Measurements from ENCODE around the gene ORM1. TPM values are rescaled to one million over a fixed set of nuclear protein-coding genes. Genes with fewer than 3 reads are reported as not detected.
"Not testable (repeated sequence)": the region's sequence is repeated elsewhere in the genome, so short reads cannot be mapped to it uniquely, and the experiment has no call there.

The ORM1 gene
- total and polyA plus RNA-seq, 4 donors = 22.4 to 1,249 (median 184) TPM

GRCh38 chr9:114329625-114330022, 6.7 kb downstream of the ORM1 start, which contains the start of gene ORM2:
Gene ORM2 (plus strand): TSS chr9:114329869. CDS start chr9:114329905, 36 bp downstream.
- DNase-seq; H3K36me3 ChIP-seq (ENCODE audit: control insufficient read depth in 4 of 4, insufficient read depth in 4 of 4, low read length in 4 of 4); H3K4me1 ChIP-seq (ENCODE audit: control insufficient read depth in 5 of 5, insufficient read depth in 5 of 5, low read length in 5 of 5); H3K9ac ChIP-seq (ENCODE audit: insufficient read depth in 1 of 2, low read length in 2 of 2); H3K4me3 ChIP-seq; H3K9me3 ChIP-seq (ENCODE audit: control insufficient read depth in 4 of 4, insufficient read depth in 3 of 4, low read length in 3 of 4); H3K27me3 ChIP-seq (ENCODE audit: control insufficient read depth in 3 of 3, insufficient read depth in 3 of 3, low read length in 2 of 3): not testable (repeated sequence)
- WGBS, 2 donors = 83% methylated on average over 2 of the region's 10 CpGs; no CpG with 5 or more reads in 1 of the 2 donors
- H3K27ac ChIP-seq (ENCODE audit: low read depth in 1 of 2, low read length in 1 of 2) = peak within 1 kb of the TSS in 1 of 2 donors; percentile 47
- ATAC-seq (ENCODE audit: insufficient read depth, low FRiP score) = peak; percentile 58

- Histone ChIP-seq H3K4me1 (ENCODE audit: control insufficient read depth in 5 of 5, insufficient read depth in 5 of 5, low read length in 5 of 5) (peaks cover 0 to 5% (median 1%) of the 10 kb centered on the region in 5 donors), H3K27ac (ENCODE audit: low read depth in 1 of 2, low read length in 1 of 2) (no peak overlapping the region), H3K27me3 (ENCODE audit: control insufficient read depth in 3 of 3, insufficient read depth in 3 of 3, low read length in 2 of 3) (no peaks in the 10 kb centered on the region), H3K4me3 (no peak overlapping the region), H3K9ac (ENCODE audit: insufficient read depth in 1 of 2, low read length in 2 of 2) (no peak overlapping the region), H3K9me3 (ENCODE audit: control insufficient read depth in 4 of 4, insufficient read depth in 3 of 4, low read length in 3 of 4) (no peaks in the 10 kb centered on the region), H3K36me3 (ENCODE audit: control insufficient read depth in 4 of 4, insufficient read depth in 4 of 4, low read length in 4 of 4) (peaks cover 0 to 9% (median 6%) of the 10 kb centered on the region in 4 donors)
- ATAC-seq (ENCODE audit: insufficient read depth, low FRiP score) (no peak), DNase-seq (no peak)
- WGBS, 2 donors = 67 to 81% methylated on average over 10 of the region's 10 CpGs
- no peak for TF ChIP-seq CTCF (IDR thresholded peaks at IDR 0.05; ENCODE audit: control extremely low read depth, extremely low read depth)
Measured at GRCh38 chr9:114330636-114331035, 7.7 kb downstream of the ORM1 start.

GRCh38 chr9:114331229-114332195, 8.6 kb downstream of the ORM1 start:
- 70 to 75% methylated on average over 15 of the region's 19 CpGs for WGBS, 2 donors
- peaks cover 0 to 14% (median 7%) of the 10 kb centered on the region in 4 donors for H3K36me3 ChIP-seq (ENCODE audit: control insufficient read depth in 4 of 4, insufficient read depth in 4 of 4, low read length in 4 of 4)
- H3K27ac ChIP-seq (ENCODE audit: low read depth in 1 of 2, low read length in 1 of 2); H3K4me1 ChIP-seq (ENCODE audit: control insufficient read depth in 5 of 5, insufficient read depth in 5 of 5, low read length in 5 of 5); H3K9ac ChIP-seq (ENCODE audit: insufficient read depth in 1 of 2, low read length in 2 of 2); H3K4me3 ChIP-seq; H3K9me3 ChIP-seq (ENCODE audit: control insufficient read depth in 4 of 4, insufficient read depth in 3 of 4, low read length in 3 of 4); H3K27me3 ChIP-seq (ENCODE audit: control insufficient read depth in 3 of 3, insufficient read depth in 3 of 3, low read length in 2 of 3); ATAC-seq (ENCODE audit: insufficient read depth, low FRiP score); DNase-seq: not testable (repeated sequence)

GRCh38 chr9:114332474-114333040, 9.7 kb downstream of the ORM1 start:
- not testable (repeated sequence) for H3K9ac ChIP-seq (ENCODE audit: insufficient read depth in 1 of 2, low read length in 2 of 2); ATAC-seq (ENCODE audit: insufficient read depth, low FRiP score); H3K27ac ChIP-seq (ENCODE audit: low read depth in 1 of 2, low read length in 1 of 2); H3K9me3 ChIP-seq (ENCODE audit: control insufficient read depth in 4 of 4, insufficient read depth in 3 of 4, low read length in 3 of 4); H3K4me3 ChIP-seq; H3K4me1 ChIP-seq (ENCODE audit: control insufficient read depth in 5 of 5, insufficient read depth in 5 of 5, low read length in 5 of 5); DNase-seq; H3K27me3 ChIP-seq (ENCODE audit: control insufficient read depth in 3 of 3, insufficient read depth in 3 of 3, low read length in 2 of 3)
- WGBS, 2 donors = 81 to 83% methylated on average over 4 of the region's 4 CpGs
- peaks cover 0 to 24% (median 9%) of the 10 kb centered on the region in 4 donors for H3K36me3 ChIP-seq (ENCODE audit: control insufficient read depth in 4 of 4, insufficient read depth in 4 of 4, low read length in 4 of 4)

- H3K4me3 ChIP-seq; H3K27me3 ChIP-seq (ENCODE audit: control insufficient read depth in 3 of 3, insufficient read depth in 3 of 3, low read length in 2 of 3): not testable (repeated sequence)
- WGBS, 2 donors = 74 to 100% methylated on average over 2 to 3 of the region's 4 CpGs
Measured at GRCh38 chr9:114333718-114334117, 10.8 kb downstream of the ORM1 start.

More at GRCh38 chr9:114333718-114334117, 10.8 kb downstream of the ORM1 start:
- H3K4me1 ChIP-seq (ENCODE audit: control insufficient read depth in 5 of 5, insufficient read depth in 5 of 5, low read length in 5 of 5); H3K9ac ChIP-seq (ENCODE audit: insufficient read depth in 1 of 2, low read length in 2 of 2); H3K9me3 ChIP-seq (ENCODE audit: control insufficient read depth in 4 of 4, insufficient read depth in 3 of 4, low read length in 3 of 4); ATAC-seq (ENCODE audit: insufficient read depth, low FRiP score); H3K27ac ChIP-seq (ENCODE audit: low read depth in 1 of 2, low read length in 1 of 2); DNase-seq: not testable (repeated sequence)
- peaks cover 0 to 33% (median 16%) of the 10 kb centered on the region in 4 donors for H3K36me3 ChIP-seq (ENCODE audit: control insufficient read depth in 4 of 4, insufficient read depth in 4 of 4, low read length in 4 of 4)
